PC-9 (cell line): ENCODE results near the gene OR2J1. TPM values are rescaled to one million over a fixed set of nuclear protein-coding genes. Genes with fewer than 3 reads are reported as not detected.

Source experiments
- Bru-seq: library from RNA; stranded (reverse); fragments of 400-500 nt; gene quantifications from one replicate; lab custom pipeline; 2021; lab: Mats Ljungman, UMichigan
- BruChase-seq, 2 experiments: library from RNA; stranded (reverse); fragments of 400-500 nt; gene quantifications; one replicate each; lab custom pipeline; 2021; lab: Mats Ljungman, UMichigan
- BruUV-seq: library from RNA; stranded (reverse); fragments of 400-500 nt; replicated peaks from 2 replicates; lab custom pipeline; 2021; lab: Mats Ljungman, UMichigan
- CTCF ChIA-PET: fragments of 300-600 bp; sonication (Branson Sonifier 250); formaldehyde crosslinking; loops from one replicate; lab custom pipeline; 2022; ENCODE audit warnings: antibody characterized with exemption; lab: Charles Lee
- POLR2A ChIA-PET: fragments of 300-600 bp; sonication (Branson Sonifier 250); formaldehyde crosslinking; loops from one replicate; lab custom pipeline; 2022; ENCODE audit warnings: antibody characterized with exemption; ENCODE audit not compliant: unreplicated experiment; lab: Charles Lee
- DNase-seq, 2 experiments: peaks; one replicate each; pipeline versions ENCODE4 v3.0.0 to v3.0.0-alpha.2; 2015 to 2022; ENCODE audit warnings: mixed read lengths in 1 of 2
- H2AFZ ChIP-seq: fragments of 200-600 bp; sonication (generic); 2 replicates; pipeline ENCODE4 v1.8.1; 2017; ENCODE audit warnings: antibody characterized with exemption
- H3F3A ChIP-seq: fragments of 200-600 bp; sonication (generic); 2 replicates; pipeline ENCODE4 v1.8.1; 2017; ENCODE audit warnings: antibody characterized with exemption, mild to moderate bottlenecking, low read depth; ENCODE audit not compliant: insufficient read depth
- H3K27ac ChIP-seq: fragments of 200-600 bp; sonication (generic); 2 replicates; pipeline ENCODE4 v1.6.1; 2016; ENCODE audit warnings: mixed run types
- H3K27me3 ChIP-seq: fragments of 200-600 bp; sonication (generic); 2 replicates; pipeline ENCODE4 v1.6.1; 2016; ENCODE audit warnings: low read depth, mixed run types; ENCODE audit not compliant: insufficient read depth
- H3K36me3 ChIP-seq: fragments of 200-600 bp; sonication (generic); 2 replicates; pipeline ENCODE4 v1.6.1; 2016; ENCODE audit warnings: low read depth, mixed run types
- H3K4me1 ChIP-seq: fragments of 200-600 bp; sonication (generic); replicated peaks from 2 replicates; pipeline ENCODE4 v1.6.1; 2016; ENCODE audit warnings: mixed run types; ENCODE audit not compliant: insufficient read depth
- H3K4me2 ChIP-seq: fragments of 200-600 bp; sonication (generic); 2 replicates; pipeline ENCODE4 v1.6.1; 2017; ENCODE audit warnings: mixed run types
- H3K4me3 ChIP-seq: fragments of 200-600 bp; sonication (generic); 2 replicates; pipeline ENCODE4 v1.6.1; 2016; ENCODE audit warnings: mixed run types
- H3K79me2 ChIP-seq: fragments of 200-600 bp; sonication (generic); 2 replicates; pipeline ENCODE4 v1.6.1; 2017; ENCODE audit warnings: low read depth, mixed run types
- H3K9me2 ChIP-seq: fragments of 200-600 bp; sonication (generic); 2 replicates; pipeline ENCODE4 v1.8.1; 2017; ENCODE audit warnings: mild to moderate bottlenecking; ENCODE audit not compliant: insufficient read depth
- H3K9me3 ChIP-seq: fragments of 200-600 bp; sonication (generic); 2 replicates; pipeline ENCODE4 v1.8.1; 2016; ENCODE audit warnings: low read depth; ENCODE audit not compliant: insufficient read depth
- H4K20me1 ChIP-seq: fragments of 200-600 bp; sonication (generic); 2 replicates; pipeline ENCODE4 v1.8.1; 2017; ENCODE audit not compliant: insufficient read depth
- EZH2 ChIP-seq: fragments of 200-600 bp; sonication (generic); IDR thresholded peaks from 2 replicates; pipeline ENCODE4 v1.8.0; 2017; ENCODE audit warnings: antibody characterized with exemption, low read depth
- intact Hi-C: fragments of 100-400 bp; cut with micrococcal nuclease; formaldehyde crosslinking; loops from one replicate; pipeline ENCODE4 v1.10.0; 2022; ENCODE audit not compliant: unreplicated experiment
- long read RNA-seq: library from polyadenylated mRNA; stranded (forward); transcript quantifications from one replicate; pipeline ENCODE4 v2.0.0, GENCODE V29; 2022
- total RNA-seq: library from RNA; stranded (reverse); gene quantifications from 2 replicates; pipeline ENCODE4 v1.2.3, GENCODE V29; 2021
- TF ChIP-seq, protein P1 (sequence below): fragments of 200-600 bp; sonication (generic); conservative IDR thresholded peaks from 2 replicates; pipeline ENCODE4 v1.6.1; 2017; ENCODE audit warnings: mixed run types, antibody characterized with exemption, mild to moderate bottlenecking, moderate library complexity

Gene OR2J1
- total RNA-seq (not detected in 2 replicates), Bru-seq, nascent RNA (percentile 17 among the genes with signal in this experiment), BruChase-seq, experiment 1, labeled RNA remaining after a 2-hour chase (not detected), BruChase-seq, experiment 2, labeled RNA remaining after a 6-hour chase (not detected)
- long read RNA-seq: 0 reads

DNA sequence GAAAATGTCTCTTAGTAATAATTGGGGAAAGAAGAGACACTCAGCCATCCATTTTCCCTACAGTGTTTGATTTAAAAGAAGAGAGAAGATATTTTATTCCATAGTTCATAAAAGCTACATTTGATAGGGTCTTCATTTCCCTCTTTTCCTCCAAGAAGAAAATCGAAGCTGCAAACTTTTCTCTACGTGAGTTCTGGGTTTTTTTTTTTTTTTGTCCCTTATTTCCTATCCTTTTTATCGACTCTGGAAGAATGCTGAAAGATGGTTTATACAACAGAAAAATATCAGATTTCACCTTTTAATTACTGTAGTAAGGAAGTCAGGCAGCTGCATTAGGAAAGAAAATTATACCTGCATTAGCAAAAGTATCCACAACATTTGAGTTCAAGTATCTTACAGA lies at the start of gene OR2J1:
OR2J1 (plus strand) TSS at position 301 of the 400 bp plus-strand sequence. CDS start 1,453 bp downstream, outside the sequence.
- no TSS peak for BruUV-seq
- H3K27me3 ChIP-seq: 0 out of 2 replicates have a peak, but pooled peaks cover 19% of the 10 kb centered on the region
- no peaks in the 10 kb centered on the region for H3K4me1 ChIP-seq
- no peaks in the 10 kb centered on the region for H3F3A ChIP-seq
- H3K9me3 ChIP-seq: no peaks in the 10 kb centered on the region
- TF ChIP-seq, protein P1, sequence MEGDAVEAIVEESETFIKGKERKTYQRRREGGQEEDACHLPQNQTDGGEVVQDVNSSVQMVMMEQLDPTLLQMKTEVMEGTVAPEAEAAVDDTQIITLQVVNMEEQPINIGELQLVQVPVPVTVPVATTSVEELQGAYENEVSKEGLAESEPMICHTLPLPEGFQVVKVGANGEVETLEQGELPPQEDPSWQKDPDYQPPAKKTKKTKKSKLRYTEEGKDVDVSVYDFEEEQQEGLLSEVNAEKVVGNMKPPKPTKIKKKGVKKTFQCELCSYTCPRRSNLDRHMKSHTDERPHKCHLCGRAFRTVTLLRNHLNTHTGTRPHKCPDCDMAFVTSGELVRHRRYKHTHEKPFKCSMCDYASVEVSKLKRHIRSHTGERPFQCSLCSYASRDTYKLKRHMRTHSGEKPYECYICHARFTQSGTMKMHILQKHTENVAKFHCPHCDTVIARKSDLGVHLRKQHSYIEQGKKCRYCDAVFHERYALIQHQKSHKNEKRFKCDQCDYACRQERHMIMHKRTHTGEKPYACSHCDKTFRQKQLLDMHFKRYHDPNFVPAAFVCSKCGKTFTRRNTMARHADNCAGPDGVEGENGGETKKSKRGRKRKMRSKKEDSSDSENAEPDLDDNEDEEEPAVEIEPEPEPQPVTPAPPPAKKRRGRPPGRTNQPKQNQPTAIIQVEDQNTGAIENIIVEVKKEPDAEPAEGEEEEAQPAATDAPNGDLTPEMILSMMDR: no peak
- TF ChIP-seq EZH2: no peak
- no peak within 1 kb of the TSS for H2AFZ ChIP-seq
- ChIA-PET CTCF (no interaction called here), POLR2A (no interaction called here)
- H4K20me1 ChIP-seq: no peaks in the 10 kb centered on the region
- H3K4me2 ChIP-seq: no peak within 1 kb of the TSS
- no peak within 1 kb of the TSS for H3K27ac ChIP-seq
- no peaks in the 10 kb centered on the region for H3K79me2 ChIP-seq
- intact Hi-C loops: no loop called here
- no peak within 1 kb of the TSS for H3K4me3 ChIP-seq
- no peak for DNase-seq
- H3K9me2 ChIP-seq: no peaks in the 10 kb centered on the region
- no peaks in the 10 kb centered on the region for H3K36me3 ChIP-seq

DNA sequence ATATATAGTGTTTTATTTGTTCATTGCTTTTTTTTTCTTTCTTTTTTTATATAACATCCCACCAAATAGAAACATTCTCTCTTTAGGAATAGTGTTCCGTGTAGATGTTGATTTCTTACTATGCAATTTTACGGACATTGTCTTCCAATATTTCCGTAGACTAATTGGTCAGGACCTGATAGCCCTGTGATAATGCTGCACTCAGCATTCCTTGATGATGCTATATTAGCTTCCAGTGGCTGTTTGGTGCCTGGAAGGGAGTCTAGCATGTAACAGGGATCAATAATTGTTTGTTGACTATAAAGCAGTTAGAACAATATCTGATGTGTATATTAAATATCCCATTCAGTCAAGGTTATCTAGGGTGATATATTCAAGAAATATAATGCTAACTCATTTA lies 47.6 kb upstream of the OR2J1 start:
- Histone ChIP-seq H3K9me3 (no peaks in the 10 kb centered on the region), H3K27me3 (peaks cover 33% of the 10 kb centered on the region), H3K27ac (no peak overlapping the region), H3K4me3 (no peak overlapping the region), H3K4me1 (no peaks in the 10 kb centered on the region), H4K20me1 (no peaks in the 10 kb centered on the region), H3K79me2 (no peaks in the 10 kb centered on the region), H3K4me2 (no peak overlapping the region), H3K9me2 (0 out of 2 replicates have a peak, but pooled peaks cover 3% of the 10 kb centered on the region), H3F3A (no peaks in the 10 kb centered on the region), H2AFZ (no peak overlapping the region), H3K36me3 (no peaks in the 10 kb centered on the region)
- ChIA-PET CTCF (no interaction called here), POLR2A (no interaction called here)
- TF ChIP-seq EZH2: no peak
- TF ChIP-seq, protein P1: no peak
- intact Hi-C loops: no loop called here
- DNase-seq: no peak
- no TSS peak for BruUV-seq

DNA sequence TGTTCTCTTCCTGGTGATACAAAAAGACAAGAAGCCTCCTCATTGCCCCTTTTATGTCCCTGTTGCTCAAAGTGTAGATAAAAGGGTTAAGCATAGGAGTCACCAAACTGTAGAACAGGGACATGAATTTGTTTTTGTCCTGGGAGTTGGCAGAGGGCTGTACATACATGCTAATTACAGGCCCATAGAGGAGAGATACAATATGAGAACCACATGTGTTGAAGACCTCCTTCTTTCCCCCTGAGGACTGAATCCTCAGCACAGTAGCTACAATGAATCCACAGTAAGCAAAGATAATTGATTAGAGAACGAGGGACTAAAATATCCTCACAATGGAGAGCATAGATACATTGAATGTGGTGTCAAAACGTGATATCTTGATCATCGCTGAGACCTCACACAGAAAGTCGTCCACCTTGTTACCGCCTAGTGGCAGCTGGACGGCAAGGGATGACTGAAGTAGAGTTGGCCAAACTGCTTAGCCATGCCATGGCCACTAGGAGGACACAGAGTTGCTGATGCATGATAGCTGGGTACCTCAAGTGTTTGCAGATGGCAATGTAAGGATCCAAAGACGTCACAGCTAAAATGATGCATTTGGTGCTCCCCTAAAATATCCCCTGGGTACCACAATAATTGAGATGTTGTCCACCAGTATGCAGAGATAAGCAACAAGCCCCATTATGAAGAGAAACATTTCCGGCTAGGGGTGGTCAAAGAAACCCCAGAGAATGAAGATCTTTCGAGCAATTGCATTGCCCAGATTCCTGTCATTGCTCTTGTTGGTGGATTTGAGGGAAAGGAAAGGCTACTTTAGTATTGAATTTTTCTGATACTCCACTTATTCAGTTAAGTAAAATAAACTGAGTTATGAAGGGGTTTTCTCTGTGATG lies 27.2 kb upstream of the OR2J1 start:
- BruUV-seq: no TSS peak
- CTCF ChIA-PET: interaction anchor here (0.7 kb wide), 1 partner anchor 1535 kb away, joined by 3 read pairs; no protein-coding TSS in a partner anchor

More for the DNA sequence above, 27.2 kb upstream of the OR2J1 start:
- intact Hi-C loops: no loop called here
- no peaks in the 10 kb centered on the region for H3K4me1 ChIP-seq
- H3K27me3 ChIP-seq: peaks cover 3% of the 10 kb centered on the region; the same call in 1 of the 2 replicates
- POLR2A ChIA-PET: no interaction called here
- no peak overlapping the region for H3K4me2 ChIP-seq
- no peaks in the 10 kb centered on the region for H3K9me3 ChIP-seq
- no peaks in the 10 kb centered on the region for H3K36me3 ChIP-seq
- H3K27ac ChIP-seq: no peak overlapping the region
- H3K79me2 ChIP-seq: no peaks in the 10 kb centered on the region
- no peak overlapping the region; the same call in 1 of the 2 replicates for H2AFZ ChIP-seq
- no peak for TF ChIP-seq EZH2
- TF ChIP-seq, protein P1: peak; percentile 75
- H3K9me2 ChIP-seq: no peaks in the 10 kb centered on the region
- peak in 1 of 2 experiments; percentile 19 for DNase-seq
- H3F3A ChIP-seq: no peaks in the 10 kb centered on the region
- no peak overlapping the region for H3K4me3 ChIP-seq
- no peaks in the 10 kb centered on the region for H4K20me1 ChIP-seq
